K562 (cell line): Measurements from ENCODE around the gene SLC37A4. TPM values are rescaled to one million over a fixed set of nuclear protein-coding genes. Genes with fewer than 3 reads are reported as not detected.

ENCODE experiments used
- CLOCK ChIP-seq: fragments of 250-450 bp; sonication (Bioruptor Pico); IDR thresholded peaks from 2 replicates; pipeline ENCODE4 v1.4.0; 2020; ENCODE audit warnings: mild to moderate bottlenecking, moderate library complexity, borderline replicate concordance
- CREM ChIP-seq: IDR thresholded peaks from 2 replicates; pipeline ENCODE4 v1.6.1; 2014; ENCODE audit warnings: antibody characterized with exemption, low read depth
- DPF2 ChIP-seq: fragments of 450-650 bp; IDR thresholded peaks from 2 replicates; pipeline ENCODE4 v1.6.1; 2016
- ETV1 ChIP-seq: fragments of 450-650 bp; conservative IDR thresholded peaks from 2 replicates; pipeline ENCODE4 v1.6.1; 2016; ENCODE audit warnings: missing genetic modification characterization, control low read depth, low read depth, missing compliant biosample characterization
- FOXJ2 ChIP-seq: fragments of 200-800 bp; sonication (Bioruptor generic); IDR thresholded peaks from 2 replicates; pipeline ENCODE4 v1.6.1; 2016; ENCODE audit warnings: missing genetic modification characterization, missing compliant biosample characterization
- HDAC2 ChIP-seq: fragments of 450-650 bp; IDR thresholded peaks from 2 replicates; pipeline ENCODE4 v1.6.1; 2016; ENCODE audit warnings: mild to moderate bottlenecking
- JUNB ChIP-seq: fragments of 450-650 bp; formaldehyde crosslinking; conservative IDR thresholded peaks from 2 replicates; pipeline ENCODE4 v1.4.0; 2020; ENCODE audit warnings: mild to moderate bottlenecking
- MBD1 ChIP-seq: fragments of 250-450 bp; sonication (Bioruptor Pico); IDR thresholded peaks from 2 replicates; pipeline ENCODE4 v1.8.0; 2022; ENCODE audit warnings: inconsistent platforms
- NEUROD1 ChIP-seq: fragments of 150-350 bp; IDR thresholded peaks from 2 replicates; pipeline ENCODE4 v1.6.1; 2014; ENCODE audit warnings: borderline replicate concordance, low read length, low read depth; ENCODE audit not compliant: partially characterized antibody
- NR1H2 ChIP-seq: sonication (generic); formaldehyde crosslinking; IDR thresholded peaks from 2 replicates; pipeline ENCODE4 v1.4.0; 2020; ENCODE audit warnings: mild to moderate bottlenecking, missing genetic modification reagents
- RBM25 ChIP-seq: fragments of 200-400 bp; formaldehyde crosslinking; IDR thresholded peaks from 2 replicates; pipeline ENCODE4 v1.6.1; 2018; ENCODE audit warnings: low read length, low read depth, moderate library complexity; ENCODE audit not compliant: severe bottlenecking
- RBM34 ChIP-seq: fragments of 200-400 bp; formaldehyde crosslinking; IDR thresholded peaks from 2 replicates; pipeline ENCODE4 v1.6.1; 2018; ENCODE audit warnings: low read length, borderline replicate concordance; ENCODE audit not compliant: insufficient read depth
- RNF2 ChIP-seq: sonication (generic); IDR thresholded peaks from 2 replicates; pipeline ENCODE4 v1.6.1; 2016
- SMC3 ChIP-seq: conservative IDR thresholded peaks from 2 replicates; pipeline ENCODE4 v1.6.1; 2011; ENCODE audit warnings: low read depth, low read length, improper control_type of control experiment; ENCODE audit not compliant: insufficient read depth
- STAT6 ChIP-seq: sonication (generic); formaldehyde crosslinking; IDR thresholded peaks from 2 replicates; pipeline ENCODE4 v1.8.1; 2023; ENCODE audit warnings: mild to moderate bottlenecking, missing genetic modification reagents
- TCFL5 ChIP-seq: fragments of 250-450 bp; sonication (Bioruptor Pico); conservative IDR thresholded peaks from 2 replicates; pipeline ENCODE4 v1.6.1; 2021; ENCODE audit warnings: mild to moderate bottlenecking, moderate library complexity, matching md5 sums
- TEAD1 ChIP-seq, 2 experiments: fragments of 450-650 bp in 1 of 2; sonication (generic) in 1 of 2; formaldehyde crosslinking; IDR thresholded peaks; 2 replicates each; pipeline versions ENCODE4 v1.4.0 to v1.8.0; 2020 to 2022; ENCODE audit warnings: mild to moderate bottlenecking in 2 of 2, missing genetic modification reagents in 1 of 2
- TFAM ChIP-seq: fragments of 250-450 bp; sonication (Bioruptor Pico); conservative IDR thresholded peaks from 2 replicates; pipeline ENCODE4 v1.5.0; 2021; ENCODE audit warnings: mild to moderate bottlenecking, moderate library complexity
- ZNF695 ChIP-seq: fragments of 450-650 bp; formaldehyde crosslinking; IDR thresholded peaks from 2 replicates; pipeline ENCODE4 v1.4.0; 2020; ENCODE audit warnings: mild to moderate bottlenecking, moderate library complexity
- polyA plus RNA-seq, 8 experiments: library from polyadenylated mRNA; depleted of rRNA in 4 of 8; stranded (reverse) in 5 of 8; unstranded in 3 of 8; fragments of >200 nt; fragmentation: Nextera tagmentation in 2 of 8; fragmentation: Illumina TruSeq in 1 of 8; extraction: Ambion mirVana in 2 of 8; extraction: Trizol in 1 of 8; gene quantifications; 2 replicates each; pipeline versions ENCODE4 v1.2.1 to v1.2.3, GENCODE V29; 2011 to 2014; ENCODE audit warnings: inconsistent platforms in 1 of 8, missing spikeins in 1 of 8
- total RNA-seq, 7 experiments: library from RNA; depleted of rRNA in 6 of 7; stranded (reverse); fragments of >200 nt in 6 of 7; fragmentation: Illumina TruSeq in 2 of 7; extraction: Trizol in 2 of 7; gene quantifications; 2 replicates each; pipeline versions ENCODE4 v1.2.1 to v1.2.3, GENCODE V29; 2011 to 2021; ENCODE audit warnings: low replicate concordance in 1 of 7
- TF ChIP-seq, protein P1 (sequence below): fragments of 450-650 bp; formaldehyde crosslinking; IDR thresholded peaks from 2 replicates; pipeline ENCODE4 v1.4.0; 2022; ENCODE audit warnings: missing genetic modification characterization

Gene SLC37A4
- total and polyA plus RNA-seq, 9 of the 15 experiments (the other 6 are each of a cell fraction or from before 2014, with no cell fraction given), result 24.7 to 73.9 (median 40.7) TPM

- no peak; a peak in 1 of 4 replicates for TF ChIP-seq TEAD1 (CRISPR knock-in tag; IDR thresholded peaks at IDR 0.05)
- no peak for TF ChIP-seq CLOCK (CRISPR knock-in tag)
- TF ChIP-seq NR1H2 (CRISPR knock-in tag), result no peak
- no peak for TF ChIP-seq DPF2
- TF ChIP-seq MBD1, result no peak
- TF ChIP-seq JUNB (CRISPR knock-in tag), result no peak
- TF ChIP-seq TFAM (CRISPR knock-in tag), result no peak
- no peak for TF ChIP-seq ZNF695 (CRISPR knock-in tag)
- TF ChIP-seq CREM, result peak; percentile 87
- TF ChIP-seq STAT6, result no peak
- TF ChIP-seq RNF2, result no peak
- peak; percentile 26 for TF ChIP-seq NEUROD1
- TF ChIP-seq TCFL5 (CRISPR knock-in tag), result no peak
- TF ChIP-seq, protein P1, sequence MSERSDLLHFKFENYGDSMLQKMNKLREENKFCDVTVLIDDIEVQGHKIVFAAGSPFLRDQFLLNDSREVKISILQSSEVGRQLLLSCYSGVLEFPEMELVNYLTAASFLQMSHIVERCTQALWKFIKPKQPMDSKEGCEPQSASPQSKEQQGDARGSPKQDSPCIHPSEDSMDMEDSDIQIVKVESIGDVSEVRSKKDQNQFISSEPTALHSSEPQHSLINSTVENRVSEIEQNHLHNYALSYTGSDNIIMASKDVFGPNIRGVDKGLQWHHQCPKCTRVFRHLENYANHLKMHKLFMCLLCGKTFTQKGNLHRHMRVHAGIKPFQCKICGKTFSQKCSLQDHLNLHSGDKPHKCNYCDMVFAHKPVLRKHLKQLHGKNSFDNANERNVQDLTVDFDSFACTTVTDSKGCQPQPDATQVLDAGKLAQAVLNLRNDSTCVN (CRISPR knock-in tag), result no peak
- TF ChIP-seq HDAC2, result peak; percentile 86; the same call in 1 of the 2 replicates
- TF ChIP-seq ETV1 (tag), result peak; percentile 94
- peak; percentile 76 for TF ChIP-seq RBM25
- no peak for TF ChIP-seq RBM34
- 0 out of 2 replicates have a peak, but pooled peaks have one; percentile 58 for TF ChIP-seq FOXJ2 (tag)
- no peak for TF ChIP-seq SMC3
Measured at GRCh38 chr11:119057000-119057769, 26.5 kb upstream of the SLC37A4 start, which contains the start of gene HYOU1 (continued).
